ENCODE data around the gene IGSF5.

GRCh38 chr21:39724944-39725343, 20.0 kb upstream of the IGSF5 start:
- TF ChIP-seq, protein P1, sequence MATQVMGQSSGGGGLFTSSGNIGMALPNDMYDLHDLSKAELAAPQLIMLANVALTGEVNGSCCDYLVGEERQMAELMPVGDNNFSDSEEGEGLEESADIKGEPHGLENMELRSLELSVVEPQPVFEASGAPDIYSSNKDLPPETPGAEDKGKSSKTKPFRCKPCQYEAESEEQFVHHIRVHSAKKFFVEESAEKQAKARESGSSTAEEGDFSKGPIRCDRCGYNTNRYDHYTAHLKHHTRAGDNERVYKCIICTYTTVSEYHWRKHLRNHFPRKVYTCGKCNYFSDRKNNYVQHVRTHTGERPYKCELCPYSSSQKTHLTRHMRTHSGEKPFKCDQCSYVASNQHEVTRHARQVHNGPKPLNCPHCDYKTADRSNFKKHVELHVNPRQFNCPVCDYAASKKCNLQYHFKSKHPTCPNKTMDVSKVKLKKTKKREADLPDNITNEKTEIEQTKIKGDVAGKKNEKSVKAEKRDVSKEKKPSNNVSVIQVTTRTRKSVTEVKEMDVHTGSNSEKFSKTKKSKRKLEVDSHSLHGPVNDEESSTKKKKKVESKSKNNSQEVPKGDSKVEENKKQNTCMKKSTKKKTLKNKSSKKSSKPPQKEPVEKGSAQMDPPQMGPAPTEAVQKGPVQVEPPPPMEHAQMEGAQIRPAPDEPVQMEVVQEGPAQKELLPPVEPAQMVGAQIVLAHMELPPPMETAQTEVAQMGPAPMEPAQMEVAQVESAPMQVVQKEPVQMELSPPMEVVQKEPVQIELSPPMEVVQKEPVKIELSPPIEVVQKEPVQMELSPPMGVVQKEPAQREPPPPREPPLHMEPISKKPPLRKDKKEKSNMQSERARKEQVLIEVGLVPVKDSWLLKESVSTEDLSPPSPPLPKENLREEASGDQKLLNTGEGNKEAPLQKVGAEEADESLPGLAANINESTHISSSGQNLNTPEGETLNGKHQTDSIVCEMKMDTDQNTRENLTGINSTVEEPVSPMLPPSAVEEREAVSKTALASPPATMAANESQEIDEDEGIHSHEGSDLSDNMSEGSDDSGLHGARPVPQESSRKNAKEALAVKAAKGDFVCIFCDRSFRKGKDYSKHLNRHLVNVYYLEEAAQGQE (IDR thresholded peaks at IDR 0.05): no peak
- TF ChIP-seq CTCF (IDR thresholded peaks at IDR 0.05; ENCODE audit: low read depth, low read length, missing input control) (no peak), YY1 (IDR thresholded peaks at IDR 0.05) (no peak), MAX (IDR thresholded peaks at IDR 0.05) (no peak), JUND (IDR thresholded peaks at IDR 0.05) (no peak), ATF3 (IDR thresholded peaks at IDR 0.05) (no peak), TAF1 (conservative IDR thresholded peaks at IDR 0.05) (no peak), GABPA (IDR thresholded peaks at IDR 0.05 in 1 of 2, conservative IDR thresholded peaks at IDR 0.05 in 1 of 2) (no peak), EGR1 (IDR thresholded peaks at IDR 0.05; ENCODE audit: low read depth in 2 of 2) (no peak), RXRA (IDR thresholded peaks at IDR 0.05) (no peak), RAD21 (IDR thresholded peaks at IDR 0.05) (no peak), SP1 (IDR thresholded peaks at IDR 0.05) (no peak), ZBTB33 (IDR thresholded peaks at IDR 0.05) (no peak)
